ENCODE results near the gene ZNF609. TPM values are rescaled to one million over a fixed set of nuclear protein-coding genes. Genes with fewer than 3 reads are reported as not detected.
A peak's percentile ranks its signal among the peaks of the same experiment; 100 is the strongest.

The ZNF609 gene
- total and polyA plus RNA-seq, 10 of the 15 experiments (the other 5 are each of a cell fraction or from before 2014, with no cell fraction given) = 5.1 to 35.3 (median 13.6) TPM

DNA sequence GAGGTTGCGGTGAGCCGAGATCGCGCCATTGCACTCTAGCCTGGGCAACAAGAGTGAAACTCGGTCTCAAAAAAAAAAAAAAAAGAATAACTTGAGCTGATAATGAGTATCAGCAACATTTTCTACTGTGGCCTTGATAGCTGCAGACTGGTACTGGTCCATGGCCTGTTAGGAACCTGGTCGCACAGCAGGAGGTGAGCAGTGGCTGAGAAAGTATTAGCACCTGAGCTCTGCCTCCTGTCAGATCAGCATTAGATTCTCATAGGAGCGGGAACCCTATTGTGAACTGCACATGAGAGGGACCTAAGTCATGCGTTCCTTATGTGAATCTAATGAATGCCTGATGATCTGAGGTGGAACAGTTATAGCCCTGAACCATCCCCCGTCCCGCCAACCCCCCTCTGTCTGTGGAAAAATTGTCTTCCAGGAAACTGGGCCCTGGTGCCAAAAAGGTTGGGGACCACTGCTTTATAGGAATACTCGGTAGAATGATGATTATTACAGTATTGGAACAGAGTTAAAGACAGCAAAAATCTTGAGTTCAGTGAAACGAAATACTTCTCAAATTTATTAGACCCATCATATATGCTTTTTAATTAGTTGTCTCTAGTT is 126.0 kb downstream of the ZNF609 start (continued):
- no peak for TF ChIP-seq RAD21 (IDR thresholded peaks at IDR 0.05; ENCODE audit: insufficient read depth, low read depth, low read length)

DNA sequence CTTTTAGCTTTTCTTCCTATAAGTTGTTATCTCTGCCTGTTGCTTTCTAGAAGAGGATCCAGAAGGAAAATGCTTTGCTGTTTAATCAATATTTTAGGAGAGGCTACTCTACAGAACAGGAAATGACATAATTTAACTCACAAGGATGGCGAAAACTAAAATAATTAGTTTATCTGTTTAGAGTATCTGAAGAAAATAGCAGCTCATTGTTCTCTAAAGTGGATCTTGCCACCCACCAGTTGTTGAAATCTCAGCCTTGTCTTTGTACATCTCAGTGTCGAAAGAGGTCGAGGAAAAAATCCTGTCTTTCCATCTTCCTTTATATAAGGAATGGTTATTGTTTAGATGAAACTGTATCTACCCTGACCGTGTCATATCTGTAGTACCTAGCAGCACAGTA is 126.6 kb downstream of the ZNF609 start:
- no peak overlapping the region for H3K9ac ChIP-seq (ENCODE audit: control insufficient read depth, insufficient read depth, low read length)
- H3K79me2 ChIP-seq (ENCODE audit: control insufficient read depth, insufficient read depth, low read length) = peaks cover 45% of the 10 kb centered on the region
- H3K4me3 ChIP-seq = no peak overlapping the region
- ChIA-PET POLR2A (interaction anchor here (0.9 to 1.7 kb wide), 4 partner anchors 10 to 84 kb away, joined by 3 to 7 read pairs (median 4); no protein-coding TSS in a partner anchor), CTCF (interaction anchor here (0.6 kb wide), 1 partner anchor 1119 kb away, joined by 3 read pairs; no protein-coding TSS in a partner anchor), SMC1A (ENCODE audit: uncharacterized antibody, unreplicated experiment) (interaction anchor here (0.7 to 2.9 kb wide), 7 partner anchors 9 to 80 kb away, joined by 3 to 11 read pairs (median 4); no protein-coding TSS in a partner anchor), RAD21 (ENCODE audit: unreplicated experiment) (interaction anchor here (0.9 to 1.0 kb wide), 2 partner anchors 9 to 65 kb away, joined by 3 to 4 read pairs; no protein-coding TSS in a partner anchor)
- H3K4me1 ChIP-seq (ENCODE audit: control insufficient read depth, insufficient read depth, low read length) = peaks cover 5% of the 10 kb centered on the region; the same call in 1 of the 2 replicates
- no TSS peak for BruUV-seq (replicated peaks)
- 77% methylated on average over 4 of the region's 4 CpGs for WGBS (ENCODE audit: insufficient coverage, insufficient replicate concordance, low lambda C conversion rate, missing lambda C conversion rate)
- H3K9me3 ChIP-seq (replicated peaks; ENCODE audit: control insufficient read depth, insufficient read depth, low read length) = no peaks in the 10 kb centered on the region
- no peak overlapping the region for H2AFZ ChIP-seq (ENCODE audit: control insufficient read depth, low read depth, low read length)
- TF ChIP-seq RELA (IDR thresholded peaks at IDR 0.05; ENCODE audit: borderline replicate concordance, partially characterized antibody) (no peak), YBX1 (IDR thresholded peaks at IDR 0.05) (no peak), NFYB (IDR thresholded peaks at IDR 0.05; ENCODE audit: insufficient read depth, low read depth, low read length) (no peak), RBBP5 (conservative IDR thresholded peaks at IDR 0.05) (no peak), BMI1 (IDR thresholded peaks at IDR 0.05; ENCODE audit: borderline replicate concordance) (no peak), ATF7 (IDR thresholded peaks at IDR 0.05; ENCODE audit: low read depth) (0 out of 2 replicates have a peak, but pooled peaks have one; percentile 29)
- FAIRE-seq (no peak), ATAC-seq (no peak), DNase-seq (ENCODE audit: low read depth, low spot score) (no peak)
- no peaks in the 10 kb centered on the region for H3K27me3 ChIP-seq (replicated peaks in 1 of 2; ENCODE audit: control insufficient read depth in 2 of 2, insufficient read depth in 2 of 2, low read length in 1 of 2)
- no peak overlapping the region for H3K27ac ChIP-seq (ENCODE audit: control insufficient read depth, insufficient read depth)
- no peaks in the 10 kb centered on the region for H3K36me3 ChIP-seq (ENCODE audit: control insufficient read depth in 2 of 2, insufficient read depth in 2 of 2, low read length in 1 of 2)
- intact Hi-C loops (cut with micrococcal nuclease; ENCODE audit: unreplicated experiment) (no loop called here), in situ Hi-C loops (cut with MboI) (no loop called here)
- H3K4me2 ChIP-seq (ENCODE audit: control insufficient read depth, insufficient read depth) = no peak overlapping the region
- no peaks in the 10 kb centered on the region for H4K20me1 ChIP-seq (ENCODE audit: control insufficient read depth, insufficient read depth)
